ENCODE results near the gene ECHS1. TPM values are rescaled to one million over a fixed set of nuclear protein-coding genes. Genes with fewer than 3 reads are reported as not detected.

The ECHS1 gene
- total and polyA plus RNA-seq, 9 of the 15 experiments (the other 6 are each of a cell fraction or from before 2014, with no cell fraction given) = 16.6 to 100 (median 68.1) TPM

- Histone ChIP-seq H3K4me1 (replicated peaks in 1 of 2; ENCODE audit: control insufficient read depth in 2 of 2, insufficient read depth in 2 of 2, low read length in 2 of 2) (peaks cover 0 to 50% of the 10 kb centered on the region in 2 experiments; a peak in 3 of 5 replicates), H3K9me3 (replicated peaks; ENCODE audit: control insufficient read depth, insufficient read depth, low read depth, low read length) (no peaks in the 10 kb centered on the region), H2AFZ (ENCODE audit: low read depth, low read length) (no peak overlapping the region), H3K27me3 (ENCODE audit: control insufficient read depth in 2 of 2, insufficient read depth in 2 of 2, low read length in 2 of 2) (peaks cover 2 to 4% of the 10 kb centered on the region in 2 experiments; a peak in 1 of 5 replicates), H3K27ac (ENCODE audit: extremely low read depth, low read depth, low read length) (no peak overlapping the region), H3K4me2 (ENCODE audit: insufficient read depth, low read length) (no peak overlapping the region), H3K79me2 (ENCODE audit: control insufficient read depth, insufficient read depth, low read length) (no peaks in the 10 kb centered on the region), H3K9me1 (ENCODE audit: control insufficient read depth, insufficient read depth, low read length) (no peaks in the 10 kb centered on the region), H3K9ac (ENCODE audit: insufficient read depth in 1 of 2, low read depth in 2 of 2, low read length in 2 of 2) (no peak overlapping the region), H4K20me1 (replicated peaks; ENCODE audit: control insufficient read depth, insufficient read depth, low read length) (no peaks in the 10 kb centered on the region), H3K4me3 (no peak overlapping the region), H3K36me3 (ENCODE audit: control insufficient read depth, insufficient read depth, low read length) (no peaks in the 10 kb centered on the region)
- no TSS peak for BruUV-seq (replicated peaks)
- ATAC-seq = no peak
- FAIRE-seq = no peak
- intact Hi-C loops (cut with micrococcal nuclease) = loop anchor here (5.0 to 10.0 kb wide), 3 partner anchors 68 to 158 kb away; partner anchors contain the start of gene MTG1
- 16% methylated on average over 9 of the region's 28 CpGs for WGBS (ENCODE audit: insufficient coverage, low coverage, missing lambda C conversion rate)
- ChIA-PET POLR2A (interaction anchor here (0.6 kb wide), 1 partner anchor 22 kb away, joined by 3 read pairs; no protein-coding TSS in a partner anchor), CTCF (ENCODE audit: low intra/inter-chr PET ratio) (no interaction called here)
- no peak for DNase-seq (ENCODE audit: extremely low read depth in 1 of 4, low spot score in 3 of 4)
- in situ Hi-C loops (cut with MboI) = no loop called here
- no peak for TF ChIP-seq SMARCA5 (IDR thresholded peaks at IDR 0.05)
- no peak for TF ChIP-seq ARID1B (IDR thresholded peaks at IDR 0.05)
- no peak for TF ChIP-seq SP2 (IDR thresholded peaks at IDR 0.05; ENCODE audit: extremely low read depth, low read depth, low read length, poor library complexity, severe bottlenecking)
- TF ChIP-seq, protein P1, sequence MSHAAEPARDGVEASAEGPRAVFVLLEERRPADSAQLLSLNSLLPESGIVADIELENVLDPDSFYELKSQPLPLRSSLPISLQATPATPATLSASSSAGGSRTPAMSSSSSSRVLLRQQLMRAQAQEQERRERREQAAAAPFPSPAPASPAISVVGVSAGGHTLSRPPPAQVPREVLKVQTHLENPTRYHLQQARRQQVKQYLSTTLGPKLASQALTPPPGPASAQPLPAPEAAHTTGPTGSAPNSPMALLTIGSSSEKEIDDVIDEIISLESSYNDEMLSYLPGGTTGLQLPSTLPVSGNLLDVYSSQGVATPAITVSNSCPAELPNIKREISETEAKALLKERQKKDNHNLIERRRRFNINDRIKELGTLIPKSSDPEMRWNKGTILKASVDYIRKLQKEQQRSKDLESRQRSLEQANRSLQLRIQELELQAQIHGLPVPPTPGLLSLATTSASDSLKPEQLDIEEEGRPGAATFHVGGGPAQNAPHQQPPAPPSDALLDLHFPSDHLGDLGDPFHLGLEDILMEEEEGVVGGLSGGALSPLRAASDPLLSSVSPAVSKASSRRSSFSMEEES (CRISPR knock-in tag; IDR thresholded peaks at IDR 0.05) = no peak
- TF ChIP-seq FOS (IDR thresholded peaks at IDR 0.05; ENCODE audit: extremely low read depth, insufficient read length) = no peak
- TF ChIP-seq DNMT1 (IDR thresholded peaks at IDR 0.05) = no peak
- TF ChIP-seq KLF1 (tag; IDR thresholded peaks at IDR 0.05) = no peak
- no peak for TF ChIP-seq ZNF551 (CRISPR knock-in tag; IDR thresholded peaks at IDR 0.05)
- TF ChIP-seq RBM25 (IDR thresholded peaks at IDR 0.05; ENCODE audit: low read depth, low read length, severe bottlenecking) = no peak
- TF ChIP-seq CREB1 (IDR thresholded peaks at IDR 0.05) = no peak
- TF ChIP-seq CREB1 (CRISPR knock-in tag; IDR thresholded peaks at IDR 0.05) = no peak
- no peak for TF ChIP-seq HNRNPUL1 (IDR thresholded peaks at IDR 0.05; ENCODE audit: low read length)
Observed at GRCh38 chr10:133326745-133327650, 46.2 kb downstream of the ECHS1 start.
